ENCODE measurements around the gene MRPL53. TPM values are rescaled to one million over a fixed set of nuclear protein-coding genes. Genes with fewer than 3 reads are reported as not detected.

Gene MRPL53
- total and polyA plus RNA-seq, 2 of the 13 experiments (the other 11 are each of a cell fraction or from before 2014, with no cell fraction given): 34.3 to 51.9 TPM

GRCh38 chr2:74497777-74498499, 25.5 kb upstream of the MRPL53 start (continued):
- peak; percentile 76; the same call in 1 of the 2 replicates for TF ChIP-seq ZNF784 (CRISPR knock-in tag; IDR thresholded peaks at IDR 0.05; ENCODE audit: borderline replicate concordance)
- TF ChIP-seq DNMT3B (CRISPR knock-in tag; conservative IDR thresholded peaks at IDR 0.05): no peak
- TF ChIP-seq TAF1 (CRISPR knock-in tag; IDR thresholded peaks at IDR 0.05): peak; percentile 36; the same call in 1 of the 2 replicates
- TF ChIP-seq NFKB2 (CRISPR knock-in tag; IDR thresholded peaks at IDR 0.05; ENCODE audit: borderline replicate concordance): no peak; the same call in 1 of the 2 replicates
- 0 out of 2 replicates have a peak, but pooled peaks have one; percentile 10 for TF ChIP-seq ZBTB39 (CRISPR knock-in tag; IDR thresholded peaks at IDR 0.05)
- no peak for TF ChIP-seq ZNF468 (CRISPR knock-in tag; IDR thresholded peaks at IDR 0.05)
- no peak for TF ChIP-seq ZNF839 (CRISPR knock-in tag; IDR thresholded peaks at IDR 0.05; ENCODE audit: borderline replicate concordance)
- TF ChIP-seq SETDB1 (CRISPR knock-in tag; IDR thresholded peaks at IDR 0.05; ENCODE audit: borderline replicate concordance): no peak
- TF ChIP-seq SUZ12 (IDR thresholded peaks at IDR 0.05; ENCODE audit: low read depth, low read length): no peak
- TF ChIP-seq REXO4 (CRISPR knock-in tag; IDR thresholded peaks at IDR 0.05; ENCODE audit: borderline replicate concordance): no peak
- peak; percentile 63 for TF ChIP-seq ELF1 (CRISPR knock-in tag; IDR thresholded peaks at IDR 0.05)
- no peak for TF ChIP-seq TRIM22 (IDR thresholded peaks at IDR 0.05)
- TF ChIP-seq IKZF1 (IDR thresholded peaks at IDR 0.05): no peak
- TF ChIP-seq NCOA2 (CRISPR knock-in tag; IDR thresholded peaks at IDR 0.05): no peak
- TF ChIP-seq ZNF260 (CRISPR knock-in tag; IDR thresholded peaks at IDR 0.05; ENCODE audit: borderline replicate concordance, low read depth): no peak
- TF ChIP-seq ZBTB49 (CRISPR knock-in tag; IDR thresholded peaks at IDR 0.05; ENCODE audit: borderline replicate concordance): no peak
- TF ChIP-seq SKIL (CRISPR knock-in tag; IDR thresholded peaks at IDR 0.05; ENCODE audit: borderline replicate concordance): no peak
- TF ChIP-seq NFE2L1 (CRISPR knock-in tag; IDR thresholded peaks at IDR 0.05; ENCODE audit: borderline replicate concordance): 0 out of 2 replicates have a peak, but pooled peaks have one; percentile 18

All from HepG2 (cell line).